Stimulated activated CD8-positive, alpha-beta memory T cell treated with anti-CD3 and anti-CD28 coated beads, Interleukin-12 subunit alpha, Interleukin-12 subunit beta, amount 100 ng/mL, for 24 hours (primary cell): Measurements from ENCODE around the gene FBXO9.

Experiments
- DNase-seq: peaks from one replicate; pipeline ENCODE4 v3.0.0-alpha.2; 2020; ENCODE audit errors: extremely low read depth

Gene FBXO9

DNA sequence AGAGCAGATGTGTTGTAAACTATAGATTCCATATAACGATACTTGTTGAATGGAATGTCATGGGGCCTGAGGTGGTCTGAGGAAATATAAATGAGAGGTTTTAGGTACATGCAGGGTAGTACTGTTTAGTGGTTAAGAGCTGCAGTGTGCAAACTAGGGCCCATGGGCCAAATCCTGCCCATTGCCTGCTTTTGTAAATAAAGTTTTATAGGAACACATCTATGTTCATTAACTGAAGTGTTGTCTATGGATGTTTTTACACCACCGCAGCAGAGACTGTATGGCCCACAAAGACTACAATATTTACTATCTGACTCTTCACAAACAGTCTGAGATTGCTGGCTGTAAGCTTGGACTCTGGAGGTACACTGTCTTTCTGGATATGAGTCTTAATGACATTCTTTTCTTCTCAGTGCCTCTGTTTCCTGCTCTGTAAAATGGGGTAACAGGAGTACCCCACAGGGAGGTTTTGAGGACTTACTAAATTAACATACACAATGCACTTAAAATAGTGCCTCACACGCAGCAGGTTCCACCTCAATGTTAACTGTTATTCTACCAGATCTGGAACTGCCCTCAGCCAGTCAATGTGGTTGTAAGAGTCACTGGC, 70.9 kb downstream of the FBXO9 start:
- no peak for DNase-seq

GRCh38 chr6:53139841-53140413, 74.7 kb downstream of the FBXO9 start:
- DNase-seq = no peak

DNA sequence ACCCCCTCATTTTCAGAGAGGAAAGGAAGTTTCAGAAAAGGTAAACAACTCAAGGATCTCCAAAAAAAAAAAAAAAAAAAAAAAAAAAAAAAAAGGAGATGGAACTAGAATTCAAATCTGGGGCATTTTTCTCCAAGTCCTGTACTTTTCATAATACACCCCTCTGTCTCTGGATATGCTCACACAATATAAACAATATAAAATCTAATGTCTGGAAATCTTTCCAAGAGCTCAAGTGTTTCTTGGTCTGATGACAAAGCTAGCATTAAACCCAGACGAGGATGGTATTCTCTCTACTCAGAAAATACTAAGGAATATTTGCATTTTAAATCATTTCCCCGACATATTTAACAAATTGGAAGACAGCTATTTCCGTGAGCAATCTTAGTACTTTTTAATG, 77.6 kb downstream of the FBXO9 start:
- no peak for DNase-seq

DNA sequence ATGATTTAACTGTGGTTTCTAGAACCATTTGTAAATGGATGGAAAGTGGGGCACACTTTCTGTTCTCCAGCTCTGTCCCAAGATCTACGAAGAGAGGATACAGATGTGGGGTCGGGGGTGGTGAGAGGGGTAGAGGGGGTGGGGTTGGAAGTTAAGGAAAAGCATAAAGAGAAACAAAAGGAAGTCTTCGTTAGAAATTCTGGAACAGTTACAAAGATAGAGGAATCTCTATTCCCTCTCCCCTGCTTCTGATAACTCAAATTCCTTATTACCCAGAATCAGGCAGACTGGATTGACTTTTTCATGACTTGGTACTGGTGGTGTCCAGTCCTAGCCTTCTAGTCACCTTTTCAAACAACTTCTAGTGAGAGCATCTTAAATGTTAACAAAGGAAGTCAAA, 78.5 kb downstream of the FBXO9 start:
- no peak for DNase-seq

DNA sequence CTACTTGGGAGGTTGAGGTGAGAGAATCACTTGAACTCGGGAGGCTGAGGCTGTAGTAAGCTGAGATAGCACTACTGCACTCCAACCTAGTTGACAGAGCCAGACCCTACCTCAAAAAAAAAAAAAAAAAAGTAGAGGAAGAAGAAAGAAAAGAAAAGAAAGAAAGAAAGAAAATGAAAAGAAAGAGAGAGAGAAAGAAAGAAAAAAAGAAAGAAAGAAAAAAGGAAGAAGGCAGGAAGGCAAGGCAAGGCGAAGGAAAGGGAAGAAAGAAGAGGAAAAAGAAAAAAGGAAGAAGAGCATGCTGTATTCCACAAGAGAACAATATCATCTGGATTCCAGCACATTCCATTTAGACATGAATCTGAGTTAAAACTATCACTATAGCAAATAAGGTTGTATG, 79.6 kb downstream of the FBXO9 start:
- no peak for DNase-seq

DNA sequence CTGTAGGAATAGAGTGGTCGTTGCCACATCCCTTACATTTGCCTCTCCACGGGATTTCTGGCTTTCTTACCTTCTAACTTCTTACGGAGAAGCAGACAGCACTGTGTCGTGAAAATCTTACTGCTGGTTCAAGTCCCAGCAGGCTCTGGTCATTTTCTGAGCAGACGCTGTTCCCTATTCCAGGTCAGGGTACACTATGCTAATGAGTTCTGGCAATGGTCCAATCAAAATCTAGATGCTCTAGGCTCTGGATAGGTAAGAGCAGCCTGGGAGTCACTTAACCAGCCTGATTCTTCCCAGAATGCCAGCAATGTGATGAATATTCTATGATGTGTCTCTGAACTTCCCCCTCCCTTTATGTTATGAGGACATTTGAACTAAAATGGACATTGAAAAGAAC, 83.5 kb downstream of the FBXO9 start, which contains the start of gene GCM1:
TSS of gene GCM1 (minus strand) at position 158 of the 400 bp plus-strand sequence. CDS start 3,209 bp downstream, outside the sequence.
- DNase-seq = no peak
